Measurements from ENCODE around the gene PCNX3.

- TF ChIP-seq CTCF (IDR thresholded peaks at IDR 0.05) (no peak), POLR2A (IDR thresholded peaks at IDR 0.05) (no peak), POLR2AphosphoS5 (IDR thresholded peaks at IDR 0.05) (no peak)
These were observed 16.2 kb upstream of the PCNX3 start for GRCh38 chr11:65599216-65599954.
